Stimulated activated CD4-positive, alpha-beta T cell treated with anti-CD3 and anti-CD28 coated beads, TNF-alpha, amount 100 ng/mL, for 4 hours (primary cell): ENCODE data around the gene IQCN.
A peak's percentile ranks its signal among the peaks of the same experiment; 100 is the strongest.

Experiments used
- DNase-seq, 3 experiments: peaks; one replicate each; pipeline ENCODE4 v3.0.0-alpha.2; 2020; ENCODE audit warnings: low read depth in 3 of 3

IQCN gene

GRCh38 chr19:18264971-18265540 lies 9.2 kb downstream of the IQCN start:
- DNase-seq, result no peak

- DNase-seq, result no peak
These were observed 10.0 kb downstream of the IQCN start for GRCh38 chr19:18264137-18264854.

GRCh38 chr19:18263324-18264136 lies 10.7 kb downstream of the IQCN start:
- no peak for DNase-seq

- no peak for DNase-seq
These were observed 11.3 kb downstream of the IQCN start for GRCh38 chr19:18262917-18263316.

- DNase-seq, result no peak
These were observed 12.1 kb downstream of the IQCN start for GRCh38 chr19:18262144-18262543.

- DNase-seq, result no peak
These were observed 12.8 kb downstream of the IQCN start for GRCh38 chr19:18261474-18261873.

- DNase-seq, result no peak
These were observed 14.4 kb downstream of the IQCN start for GRCh38 chr19:18259893-18260292.

GRCh38 chr19:18257503-18258470 lies 16.5 kb downstream of the IQCN start:
- DNase-seq, result no peak

- DNase-seq, result no peak
These were observed 19.4 kb downstream of the IQCN start for GRCh38 chr19:18254546-18255503.

- no peak for DNase-seq
These were observed 20.5 kb downstream of the IQCN start for GRCh38 chr19:18253716-18254115.

- no peak for DNase-seq
These were observed 21.1 kb downstream of the IQCN start for GRCh38 chr19:18253130-18253529.

GRCh38 chr19:18252370-18252717 lies 21.9 kb downstream of the IQCN start:
- no peak for DNase-seq

GRCh38 chr19:18251587-18252369 lies 22.5 kb downstream of the IQCN start:
- peak; percentile 61 to 70 (median 67) for DNase-seq

- DNase-seq, result no peak
These were observed 24.4 kb downstream of the IQCN start for GRCh38 chr19:18249834-18250233.

GRCh38 chr19:18245297-18245696 lies 29.0 kb downstream of the IQCN start:
- DNase-seq, result no peak

GRCh38 chr19:18239303-18239702 lies 34.9 kb downstream of the IQCN start:
- DNase-seq, result no peak

GRCh38 chr19:18234194-18234593 lies 40.1 kb downstream of the IQCN start:
- DNase-seq, result no peak

GRCh38 chr19:18233224-18233825 lies 40.9 kb downstream of the IQCN start:
- DNase-seq, result no peak

GRCh38 chr19:18232540-18233223 lies 41.6 kb downstream of the IQCN start:
- DNase-seq, result no peak
